Left lung (tissue), 10 donors: ENCODE results near the gene IQCN. TPM values are rescaled to one million over a fixed set of nuclear protein-coding genes. Genes with fewer than 3 reads are reported as not detected.
"Not testable (repeated sequence)": the region's sequence is repeated elsewhere in the genome, so short reads cannot be mapped to it uniquely, and the experiment has no call there.

Source experiments
- ATAC-seq: fragments of 200-7000 bp; cut with Tn5 transposase; one replicate; pipeline ENCODE4 v1.9.1; 2020; ENCODE audit warnings: moderate library complexity
- DNase-seq, 4 donors: peaks; one replicate each; pipeline ENCODE4 v3.0.0-alpha.2; 2013 to 2020
- H3K27ac ChIP-seq, 2 donors: fragments of 200-600 bp; sonication (generic) in 1 of 2; one replicate each; pipeline versions ENCODE4 v1.5.0 to v1.8.0; 2020 to 2021
- H3K27me3 ChIP-seq, 2 donors: fragments of 200-600 bp; sonication (generic) in 1 of 2; one replicate each; pipeline versions ENCODE4 v1.5.0 to v1.8.0; 2020 to 2021
- H3K36me3 ChIP-seq, 2 donors: fragments of 200-600 bp; sonication (generic) in 1 of 2; one replicate each; pipeline versions ENCODE4 v1.5.0 to v1.8.0; 2020 to 2021
- H3K4me1 ChIP-seq, 2 donors: fragments of 200-600 bp; one replicate each; pipeline ENCODE4 v1.8.0; 2021
- H3K4me3 ChIP-seq, 2 donors: fragments of 200-600 bp; sonication (generic) in 1 of 2; one replicate each; pipeline versions ENCODE4 v1.5.0 to v1.8.0; 2020 to 2021; ENCODE audit warnings: mild to moderate bottlenecking in 1 of 2
- H3K9me3 ChIP-seq, 2 donors: fragments of 200-600 bp; sonication (generic) in 1 of 2; one replicate each; pipeline versions ENCODE4 v1.5.0 to v1.8.0; 2020 to 2021
- intact Hi-C, 2 donors: fragments of 100-400 bp; cut with DNase I; formaldehyde crosslinking; loops; one replicate each; pipeline versions ENCODE4 v1.11.2 to v1.14.2; 2022
- microRNA-seq, 2 donors: library from miRNA; unstranded; fragments of <30 nt; microRNA quantifications; one replicate each; pipeline ENCODE4, GENCODE V29; 2019
- polyA plus RNA-seq, 6 donors: library from polyadenylated mRNA; unstranded; fragments of 120-200 nt; gene quantifications; one replicate each; pipeline ENCODE4 v1.2.1, GENCODE V29; 2013; ENCODE audit not compliant: insufficient read length in 6 of 6
- total RNA-seq, 2 donors: library from RNA; stranded (reverse); fragmentation: NEBNext Ultra II Directional; extraction: Animal tissue kit (Norgen Biotek cat#: 25700); gene quantifications; one replicate each; pipeline ENCODE4 v1.2.1, GENCODE V29; 2021
- TF ChIP-seq, protein P1 (sequence below), 2 donors: fragments of 200-600 bp; sonication (generic) in 1 of 2; IDR thresholded peaks; one replicate each; pipeline versions ENCODE4 v1.5.0 to v1.8.0; 2021; ENCODE audit warnings: antibody characterized with exemption in 2 of 2
- donor health status: DM: no; HTN: yes; CAD: no.
- donor health status: DM: no; HTN: no; CAD: no.

IQCN gene
- total and polyA plus RNA-seq, 8 donors: 3.0 to 12.7 (median 6.8) TPM

DNA sequence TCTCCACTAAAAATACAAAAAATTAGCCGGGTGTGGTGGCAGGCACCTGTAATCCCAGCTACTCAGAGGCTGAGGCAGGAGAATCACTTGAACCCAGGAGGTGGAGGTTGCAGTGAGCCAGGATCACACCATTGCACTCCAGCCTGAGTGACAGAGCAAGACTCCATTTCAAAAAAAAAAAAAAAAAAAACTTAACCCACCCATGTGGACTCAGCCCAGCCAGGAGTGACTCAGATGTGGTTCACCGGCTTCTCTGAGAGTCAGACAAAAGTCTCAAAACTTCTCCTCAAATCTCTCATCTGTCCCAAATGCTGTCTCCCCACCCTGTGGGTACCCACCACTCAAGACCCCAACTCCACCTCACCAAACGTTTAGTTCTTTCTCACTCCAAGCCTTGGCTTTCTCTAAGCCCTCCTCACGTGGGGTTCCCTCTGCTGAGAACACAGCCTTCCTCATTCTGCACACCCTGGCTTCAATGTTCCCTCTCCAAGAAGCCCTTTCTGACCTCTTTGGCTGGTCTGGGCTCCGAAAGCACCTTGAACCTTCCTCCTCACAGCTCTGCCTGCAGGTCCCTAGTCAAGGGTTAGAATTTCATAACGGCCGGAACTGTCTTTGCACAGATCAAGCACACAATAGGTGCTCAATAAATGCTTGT is 59.3 kb downstream of the IQCN start:
- Histone ChIP-seq H3K27ac (no peak overlapping the region), H3K9me3 (no peaks in the 10 kb centered on the region), H3K4me1 (no peaks in the 10 kb centered on the region), H3K4me3 (no peak overlapping the region), H3K27me3 (peaks cover 0 to 10% of the 10 kb centered on the region in 2 donors), H3K36me3 (no peaks in the 10 kb centered on the region)
- DNase-seq: no peak
- intact Hi-C loops: no loop called here
- TF ChIP-seq, protein P1, sequence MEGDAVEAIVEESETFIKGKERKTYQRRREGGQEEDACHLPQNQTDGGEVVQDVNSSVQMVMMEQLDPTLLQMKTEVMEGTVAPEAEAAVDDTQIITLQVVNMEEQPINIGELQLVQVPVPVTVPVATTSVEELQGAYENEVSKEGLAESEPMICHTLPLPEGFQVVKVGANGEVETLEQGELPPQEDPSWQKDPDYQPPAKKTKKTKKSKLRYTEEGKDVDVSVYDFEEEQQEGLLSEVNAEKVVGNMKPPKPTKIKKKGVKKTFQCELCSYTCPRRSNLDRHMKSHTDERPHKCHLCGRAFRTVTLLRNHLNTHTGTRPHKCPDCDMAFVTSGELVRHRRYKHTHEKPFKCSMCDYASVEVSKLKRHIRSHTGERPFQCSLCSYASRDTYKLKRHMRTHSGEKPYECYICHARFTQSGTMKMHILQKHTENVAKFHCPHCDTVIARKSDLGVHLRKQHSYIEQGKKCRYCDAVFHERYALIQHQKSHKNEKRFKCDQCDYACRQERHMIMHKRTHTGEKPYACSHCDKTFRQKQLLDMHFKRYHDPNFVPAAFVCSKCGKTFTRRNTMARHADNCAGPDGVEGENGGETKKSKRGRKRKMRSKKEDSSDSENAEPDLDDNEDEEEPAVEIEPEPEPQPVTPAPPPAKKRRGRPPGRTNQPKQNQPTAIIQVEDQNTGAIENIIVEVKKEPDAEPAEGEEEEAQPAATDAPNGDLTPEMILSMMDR (IDR thresholded peaks at IDR 0.05): no peak
- ATAC-seq: no peak

DNA sequence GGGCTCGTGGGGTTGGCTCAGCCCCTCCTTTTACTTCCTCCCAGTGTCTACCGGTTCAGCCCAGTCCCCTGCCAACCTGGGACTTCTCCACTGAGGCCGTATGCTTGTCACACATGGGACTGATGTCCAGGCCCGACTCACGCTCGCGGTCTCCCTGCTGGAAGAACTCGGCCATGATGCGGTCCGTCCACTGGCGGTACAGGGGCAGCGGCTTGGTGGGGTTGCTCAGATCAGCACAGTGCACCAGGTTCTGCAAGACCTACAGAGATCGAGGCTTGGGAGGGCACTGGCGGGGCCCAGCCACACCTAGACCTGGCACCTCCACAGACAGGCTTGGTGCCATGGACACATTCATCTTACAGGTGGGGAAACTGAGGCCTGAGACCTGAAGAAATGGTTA is 62.6 kb downstream of the IQCN start:
- H3K27me3 ChIP-seq: peaks cover 0 to 26% of the 10 kb centered on the region in 2 donors
- no peak overlapping the region for H3K4me3 ChIP-seq
- peaks cover 2 to 6% of the 10 kb centered on the region in 2 donors for H3K4me1 ChIP-seq
- H3K27ac ChIP-seq: no peak overlapping the region
- ATAC-seq (no peak), DNase-seq (no peak)
- H3K9me3 ChIP-seq: no peaks in the 10 kb centered on the region
- H3K36me3 ChIP-seq: no peaks in the 10 kb centered on the region
- TF ChIP-seq, protein P1 (IDR thresholded peaks at IDR 0.05): no peak
- intact Hi-C loops: no loop called here

DNA sequence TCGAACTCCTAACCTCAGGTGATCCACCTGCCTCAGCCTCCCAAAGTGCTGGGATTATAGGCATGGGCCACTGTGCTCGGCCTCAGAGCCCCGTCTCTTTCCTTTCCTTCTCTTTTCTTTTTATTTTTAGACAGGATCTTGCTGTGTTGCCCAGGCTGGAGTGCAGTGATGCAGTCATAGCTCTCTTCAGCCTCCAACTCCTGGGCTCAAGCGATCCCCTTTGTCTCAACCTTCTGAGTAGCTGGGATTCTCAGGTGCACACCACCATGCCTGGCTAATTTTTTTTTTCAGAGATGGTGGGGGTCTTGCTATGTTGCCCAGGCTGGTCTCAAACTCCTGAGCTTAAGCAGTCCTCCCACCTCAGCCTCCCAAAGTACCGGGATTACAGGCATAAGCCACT is 64.3 kb downstream of the IQCN start:
- H3K27ac ChIP-seq, H3K4me3 ChIP-seq, ATAC-seq, DNase-seq, H3K9me3 ChIP-seq, H3K36me3 ChIP-seq: not testable (repeated sequence)
- H3K4me1 ChIP-seq: peaks cover 2 to 18% of the 10 kb centered on the region in 2 donors
- intact Hi-C loops: loop anchor here in 1 of 2 donors (10.0 kb wide), 1 partner anchor 45 kb away; a partner anchor contains a TSS
- H3K27me3 ChIP-seq: peaks cover 0 to 26% of the 10 kb centered on the region in 2 donors

DNA sequence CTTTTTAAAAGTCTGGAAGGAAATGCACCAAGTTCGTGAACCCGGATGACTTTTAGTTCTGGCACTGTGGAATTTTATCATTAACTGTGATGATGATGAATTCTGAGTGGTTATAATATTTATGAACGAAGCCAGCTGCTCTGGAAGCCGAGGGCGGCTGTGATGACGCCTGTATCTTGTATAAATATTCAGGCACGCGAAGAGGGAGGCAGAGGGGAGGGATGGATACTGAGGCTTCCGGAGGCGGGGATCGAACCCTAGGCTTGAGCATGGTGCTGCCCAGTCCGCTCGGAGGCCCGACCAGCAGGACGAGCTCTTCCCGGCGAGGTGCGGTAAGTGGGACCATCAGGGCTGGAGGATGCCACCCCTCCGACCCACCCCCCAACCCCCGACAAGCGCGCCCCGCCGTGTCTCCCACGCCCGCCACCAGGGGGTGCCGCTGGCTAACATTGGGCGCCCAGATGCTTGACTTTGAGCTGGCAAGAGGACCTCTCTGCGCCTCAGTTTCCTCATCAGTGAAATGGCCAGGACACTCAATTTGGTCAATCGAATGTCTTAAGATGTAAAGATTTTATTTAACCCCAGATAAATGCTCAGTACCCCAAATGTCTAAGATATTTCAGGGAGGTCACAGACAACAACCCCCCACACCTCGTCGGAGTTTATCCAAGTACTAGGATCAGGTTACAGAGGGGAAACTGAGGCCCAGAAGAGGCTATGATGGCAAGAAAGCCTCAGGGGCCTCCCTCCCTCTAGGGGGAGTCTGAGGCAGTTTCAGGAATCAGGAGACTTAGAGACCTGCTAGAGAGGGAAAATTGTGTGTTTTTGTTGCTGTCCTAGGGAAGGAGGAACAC is 65.9 kb downstream of the IQCN start:
- Histone ChIP-seq H3K4me3 (no peak overlapping the region), H3K9me3 (no peaks in the 10 kb centered on the region), H3K36me3 (no peaks in the 10 kb centered on the region), H3K27me3 (peaks cover 0 to 27% of the 10 kb centered on the region in 2 donors), H3K4me1 (peaks cover 2 to 26% of the 10 kb centered on the region in 2 donors), H3K27ac (peak overlapping the region in 1 of 2 donors; percentile 8)
- TF ChIP-seq, protein P1 (IDR thresholded peaks at IDR 0.05): peak; percentile 56 to 67
- DNase-seq: peak; percentile 43 to 88 (median 82)
- intact Hi-C loops: loop anchor here in 1 of 2 donors (10.0 kb wide), 1 partner anchor 46 kb away; a partner anchor contains a TSS
- no peak for ATAC-seq

Small RNA genes lying within 50 kb of the gene (microRNA-seq; reads per million reads assigned to microRNA genes)
- 2.7 to 5.7 reads per million in 2 donors for gene MIR3188

Other genes starting within 250 kb of the IQCN start
- 1 to 10 TPM; 3.1 to 5.4 TPM for gene IL12RB1, start 187.5 kb downstream of the IQCN start, total RNA-seq
- under 1 TPM; 0.33 to 0.81 (median 0.47) TPM for gene IL12RB1, start 187.5 kb downstream of the IQCN start, polyA plus RNA-seq
- gene MAST3, start 176.7 kb downstream of the IQCN start, total RNA-seq: 10 to 100 TPM; 17.0 to 30.3 TPM
- gene MAST3, start 176.7 kb downstream of the IQCN start, polyA plus RNA-seq: 1 to 10 TPM; 4.7 to 8.4 (median 6.4) TPM
- 10 to 100 TPM; 34.1 to 35.3 TPM for gene PIK3R2, start 121.3 kb downstream of the IQCN start, total RNA-seq
- gene PIK3R2, start 121.3 kb downstream of the IQCN start, polyA plus RNA-seq: 10 to 100 TPM; 25.7 to 37.7 (median 30.2) TPM
- 100 to 1,000 TPM; 577 to 986 TPM for gene IFI30, start 100.6 kb downstream of the IQCN start, total RNA-seq
- 10 to 100 TPM in 3 of 6 donors, 1 to 10 TPM in 3; 7.3 to 18.2 (median 10.0) TPM for gene IFI30, start 100.6 kb downstream of the IQCN start, polyA plus RNA-seq
- 10 to 100 TPM; 10.3 to 14.8 TPM for gene MPV17L2, start 81.2 kb downstream of the IQCN start, total RNA-seq
- gene MPV17L2, start 81.2 kb downstream of the IQCN start, polyA plus RNA-seq: 1 to 10 TPM; 4.9 to 8.5 (median 6.8) TPM
- 1 to 10 TPM; 3.1 to 4.4 TPM for gene RAB3A, start 70.4 kb downstream of the IQCN start, total RNA-seq
- 1 to 10 TPM; 3.5 to 6.2 (median 4.4) TPM for gene RAB3A, start 70.4 kb downstream of the IQCN start, polyA plus RNA-seq
- gene PDE4C, start 48.0 kb downstream of the IQCN start, total RNA-seq: 10 to 100 TPM in 1 of 2 donors, 1 to 10 TPM in 1; 3.7 to 11.3 TPM
- gene PDE4C, start 48.0 kb downstream of the IQCN start, polyA plus RNA-seq: 1 to 10 TPM; 1.3 to 6.2 (median 1.8) TPM
- gene JUND, start 7.2 kb upstream of the IQCN start, total RNA-seq: 100 to 1,000 TPM; 179 to 232 TPM
- gene JUND, start 7.2 kb upstream of the IQCN start, polyA plus RNA-seq: 100 to 1,000 TPM in 2 of 6 donors, 10 to 100 TPM in 4; 43.1 to 191 (median 86.1) TPM
- 100 to 1,000 TPM in 1 of 2 donors, 10 to 100 TPM in 1; 87.8 to 121 TPM for gene LSM4, start 48.6 kb upstream of the IQCN start, total RNA-seq
- gene LSM4, start 48.6 kb upstream of the IQCN start, polyA plus RNA-seq: 10 to 100 TPM; 72.7 to 95.5 (median 78.7) TPM
- gene PGPEP1, start 66.1 kb upstream of the IQCN start, total RNA-seq: 10 to 100 TPM; 36.7 to 39.5 TPM
- gene PGPEP1, start 66.1 kb upstream of the IQCN start, polyA plus RNA-seq: 10 to 100 TPM; 16.1 to 21.7 (median 20.0) TPM
- 100 to 1,000 TPM in 1 of 2 donors, 10 to 100 TPM in 1; 99.0 to 180 TPM for gene GDF15, start 111.7 kb upstream of the IQCN start, total RNA-seq
- 10 to 100 TPM; 15.7 to 50.6 (median 30.7) TPM for gene GDF15, start 111.7 kb upstream of the IQCN start, polyA plus RNA-seq
- gene LRRC25, start 123.2 kb upstream of the IQCN start, total RNA-seq: 10 to 100 TPM; 14.4 to 53.7 TPM
- 1 to 10 TPM; 1.3 to 1.9 (median 1.4) TPM for gene LRRC25, start 123.2 kb upstream of the IQCN start, polyA plus RNA-seq
- gene SSBP4, start 144.9 kb upstream of the IQCN start, total RNA-seq: 10 to 100 TPM; 49.8 to 79.9 TPM
- gene SSBP4, start 144.9 kb upstream of the IQCN start, polyA plus RNA-seq: 10 to 100 TPM; 58.1 to 99.8 (median 75.6) TPM
- 10 to 100 TPM; 22.8 to 43.9 TPM for gene ISYNA1, start 163.7 kb upstream of the IQCN start, total RNA-seq
- 100 to 1,000 TPM; 110 to 159 (median 125) TPM for gene ISYNA1, start 163.7 kb upstream of the IQCN start, polyA plus RNA-seq
- 10 to 100 TPM; 13.3 to 22.9 TPM for gene ELL, start 247.6 kb upstream of the IQCN start, total RNA-seq
- gene ELL, start 247.6 kb upstream of the IQCN start, polyA plus RNA-seq: 10 to 100 TPM in 1 of 6 donors, 1 to 10 TPM in 5; 8.5 to 10.1 (median 9.7) TPM